Measurements from ENCODE around the gene RLBP1.

DNA sequence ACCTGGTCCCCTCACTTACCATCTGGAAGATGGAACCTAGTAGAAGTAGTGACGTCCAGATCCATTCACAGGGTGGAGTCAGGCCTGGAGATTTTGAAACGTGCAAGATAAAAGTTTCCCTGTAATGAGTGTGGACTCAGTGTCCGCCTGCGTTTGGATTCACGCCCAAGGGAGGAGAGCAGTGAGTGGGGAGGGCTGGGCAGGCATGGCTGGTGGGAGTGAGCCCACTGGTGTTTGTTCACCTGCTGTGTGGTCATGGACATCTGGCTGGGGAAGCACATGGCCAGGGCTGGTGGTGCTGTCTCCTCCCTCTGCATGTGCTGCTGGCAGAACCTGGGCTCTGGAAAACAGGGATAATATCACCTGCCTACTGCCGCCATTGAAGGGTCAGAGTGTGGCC, 37.0 kb downstream of the RLBP1 start:
- TF ChIP-seq SUZ12 (IDR thresholded peaks at IDR 0.05; ENCODE audit: extremely low read depth, insufficient read depth, insufficient read length) = no peak
- TF ChIP-seq ZNF274 (IDR thresholded peaks at IDR 0.05; ENCODE audit: low read depth, low read length) = no peak

Measured in NT2/D1 (cell line).